ENCODE measurements around the gene GRIN3A.

Gene GRIN3A

DNA sequence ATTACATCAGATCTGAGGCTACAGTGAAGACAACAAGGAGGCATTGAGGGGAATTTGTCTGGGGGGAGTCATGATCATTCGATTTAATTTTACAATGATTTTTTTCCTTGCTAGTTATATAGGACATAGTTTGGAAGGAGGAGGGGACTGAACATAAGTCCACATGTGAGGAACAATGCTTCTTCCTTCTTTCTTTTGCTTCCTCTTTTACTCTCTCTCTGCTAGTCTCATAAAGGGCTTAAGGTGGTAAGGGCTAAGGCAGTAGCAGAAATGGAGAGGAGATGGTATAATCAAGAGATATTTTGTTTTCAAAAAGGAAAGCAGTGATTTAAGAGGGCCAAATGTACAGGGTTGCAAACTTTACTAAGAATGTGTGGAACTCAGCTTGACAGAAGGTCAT, 64.3 kb downstream of the GRIN3A start:
- H3K27ac ChIP-seq (ENCODE audit: insufficient read depth, low read depth, low read length, poor library complexity, severe bottlenecking) = no peak overlapping the region
- H3K36me3 ChIP-seq (ENCODE audit: control insufficient read depth, insufficient read depth, low read length) = no peaks in the 10 kb centered on the region
- H3K4me1 ChIP-seq (ENCODE audit: control insufficient read depth, insufficient read depth, low read length) = no peaks in the 10 kb centered on the region
- H3K27me3 ChIP-seq (ENCODE audit: control insufficient read depth, insufficient read depth, low read length, poor library complexity, severe bottlenecking) = no peaks in the 10 kb centered on the region
- 86 to 92% methylated on average over 1 of the region's 1 CpG for WGBS, 2 experiments
- H3K4me3 ChIP-seq (ENCODE audit: insufficient read depth, low read depth, low read length) = no peak overlapping the region
- H3K9me3 ChIP-seq (ENCODE audit: control insufficient read depth, low read length) = no peaks in the 10 kb centered on the region

DNA sequence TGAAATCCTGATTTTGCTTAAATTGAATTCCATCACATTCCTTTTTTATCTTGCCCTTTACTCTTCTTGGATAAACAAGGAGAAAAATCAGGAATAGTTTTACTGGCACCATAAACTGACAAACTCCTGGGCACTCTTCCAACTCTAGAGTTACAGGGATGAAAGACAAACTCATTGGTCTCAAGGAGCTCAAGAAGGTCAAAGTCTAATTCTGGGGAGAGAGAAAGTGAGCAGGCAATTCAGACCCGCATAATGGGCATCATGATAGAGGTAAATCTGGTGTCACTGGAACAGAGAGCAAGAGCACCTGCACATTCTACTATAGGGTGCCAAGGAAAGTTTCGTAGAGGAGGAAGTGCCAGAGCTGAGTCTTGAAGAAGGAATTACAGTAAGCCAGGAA, 64.8 kb downstream of the GRIN3A start:
- WGBS, 2 experiments = 75 to 83% methylated on average over 2 of the region's 2 CpGs
- H3K4me1 ChIP-seq (ENCODE audit: control insufficient read depth, insufficient read depth, low read length) = no peaks in the 10 kb centered on the region
- H3K36me3 ChIP-seq (ENCODE audit: control insufficient read depth, insufficient read depth, low read length) = no peaks in the 10 kb centered on the region
- H3K9me3 ChIP-seq (ENCODE audit: control insufficient read depth, low read length) = no peaks in the 10 kb centered on the region
- H3K27ac ChIP-seq (ENCODE audit: insufficient read depth, low read depth, low read length, poor library complexity, severe bottlenecking) = no peak overlapping the region
- H3K27me3 ChIP-seq (ENCODE audit: control insufficient read depth, insufficient read depth, low read length, poor library complexity, severe bottlenecking) = no peaks in the 10 kb centered on the region
- no peak overlapping the region for H3K4me3 ChIP-seq (ENCODE audit: insufficient read depth, low read depth, low read length)

DNA sequence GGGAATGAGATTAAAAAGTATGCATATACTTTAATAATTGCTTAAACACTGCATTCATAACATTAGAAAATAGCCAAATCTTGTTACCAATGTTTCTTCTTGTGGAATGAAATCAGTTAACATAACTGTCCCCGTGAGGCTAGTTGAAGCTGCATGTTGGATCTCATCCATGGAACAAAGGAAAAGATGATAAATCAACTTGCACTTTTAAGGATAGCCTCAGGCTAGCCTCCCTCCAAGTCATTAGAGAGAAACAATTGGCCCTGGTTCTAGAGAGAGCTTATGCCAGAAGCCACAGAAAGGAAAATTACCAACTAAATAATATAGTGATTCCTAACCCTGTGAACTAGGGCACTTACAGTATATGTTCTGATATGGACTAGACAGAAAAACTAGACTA, 66.9 kb downstream of the GRIN3A start:
- Histone ChIP-seq H3K4me3 (ENCODE audit: insufficient read depth, low read depth, low read length) (no peak overlapping the region), H3K4me1 (ENCODE audit: control insufficient read depth, insufficient read depth, low read length) (no peaks in the 10 kb centered on the region)
- 69% methylated on average over 1 of the region's 1 CpG for whole genome bisulfite sequencing, 2 experiments

DNA sequence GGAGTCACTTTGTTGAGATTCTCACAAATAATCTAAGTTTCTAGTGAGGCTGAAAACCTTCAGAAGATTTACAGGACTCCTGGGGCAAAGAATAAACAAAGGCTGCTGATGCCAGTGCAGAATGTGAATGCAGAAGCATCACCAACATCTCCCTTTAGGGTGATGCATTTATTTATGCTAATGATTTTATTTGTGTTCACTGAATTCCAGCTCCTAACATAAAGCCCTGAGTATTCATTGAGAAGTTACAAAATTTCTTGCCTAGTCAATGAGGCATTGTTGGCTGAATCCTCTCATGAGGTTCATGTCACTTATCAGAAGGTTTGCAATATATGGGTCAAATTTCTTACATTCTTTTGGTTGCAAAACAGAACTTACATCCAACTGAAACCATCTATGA, 70.0 kb downstream of the GRIN3A start:
- no peaks in the 10 kb centered on the region for H3K36me3 ChIP-seq (ENCODE audit: control insufficient read depth, insufficient read depth, low read length)
- no peaks in the 10 kb centered on the region for H3K27me3 ChIP-seq (ENCODE audit: control insufficient read depth, insufficient read depth, low read length, poor library complexity, severe bottlenecking)
- H3K27ac ChIP-seq (ENCODE audit: insufficient read depth, low read depth, low read length, poor library complexity, severe bottlenecking) = no peak overlapping the region
- no peaks in the 10 kb centered on the region for H3K9me3 ChIP-seq (ENCODE audit: control insufficient read depth, low read length)
- no peak overlapping the region for H3K4me3 ChIP-seq (ENCODE audit: insufficient read depth, low read depth, low read length)
- no peaks in the 10 kb centered on the region for H3K4me1 ChIP-seq (ENCODE audit: control insufficient read depth, insufficient read depth, low read length)

More for the DNA sequence above, 66.9 kb downstream of the GRIN3A start:
- no peaks in the 10 kb centered on the region for H3K36me3 ChIP-seq (ENCODE audit: control insufficient read depth, insufficient read depth, low read length)
- no peak overlapping the region for H3K27ac ChIP-seq (ENCODE audit: insufficient read depth, low read depth, low read length, poor library complexity, severe bottlenecking)
- H3K27me3 ChIP-seq (ENCODE audit: control insufficient read depth, insufficient read depth, low read length, poor library complexity, severe bottlenecking) = no peaks in the 10 kb centered on the region
- no peaks in the 10 kb centered on the region for H3K9me3 ChIP-seq (ENCODE audit: control insufficient read depth, low read length)

DNA sequence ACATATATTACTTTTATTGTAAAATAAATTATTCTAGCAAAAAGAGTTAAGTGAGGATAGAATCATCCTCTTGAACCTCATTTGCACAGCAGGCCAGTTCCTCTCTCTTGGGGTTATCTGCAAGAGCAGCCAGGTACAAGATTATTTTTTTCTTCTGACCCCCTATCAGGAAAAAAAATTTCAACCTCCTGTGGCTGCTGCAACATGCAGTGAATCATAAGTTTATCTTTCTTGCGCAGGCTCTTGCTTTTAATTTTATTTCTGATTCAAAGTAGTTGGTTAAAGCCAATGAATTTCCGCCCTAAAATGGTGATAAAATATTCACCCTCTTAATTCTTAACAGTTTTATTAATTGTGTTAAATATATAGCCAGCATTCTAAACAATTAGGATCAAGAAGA, 74.0 kb downstream of the GRIN3A start:
- WGBS, 2 experiments = 73 to 80% methylated on average over 1 of the region's 2 CpGs
- H3K4me3 ChIP-seq (ENCODE audit: insufficient read depth, low read depth, low read length) = no peak overlapping the region

DNA sequence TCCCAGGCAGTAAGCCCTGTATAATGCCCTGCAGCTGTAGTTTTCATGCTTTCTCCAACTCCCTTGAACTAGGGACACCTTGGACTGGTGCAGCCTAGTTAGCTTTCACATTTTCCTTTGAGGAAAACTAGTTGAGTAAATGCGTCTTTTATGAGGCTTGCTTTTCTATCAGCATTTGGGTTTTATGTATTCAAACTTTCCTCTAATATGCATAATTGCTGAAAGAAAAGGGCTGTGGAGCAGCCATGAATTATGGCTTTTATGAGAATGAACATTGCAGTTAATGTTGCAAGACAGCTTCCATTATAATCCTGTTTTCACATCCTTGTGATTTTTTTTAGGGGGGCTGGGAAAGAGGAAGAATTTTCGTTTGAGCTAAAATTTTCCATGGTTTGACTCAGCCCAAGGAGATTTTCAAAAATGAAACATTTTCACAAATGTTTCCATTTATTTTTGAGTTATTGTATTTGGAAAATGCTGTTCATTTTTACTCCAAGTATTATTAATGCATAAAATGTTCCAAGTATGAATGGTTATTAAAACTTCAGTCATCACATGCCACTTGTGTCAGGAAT, 85.8 kb downstream of the GRIN3A start:
- H3K4me1 ChIP-seq (ENCODE audit: control insufficient read depth, insufficient read depth, low read length) = no peaks in the 10 kb centered on the region
- H3K36me3 ChIP-seq (ENCODE audit: control insufficient read depth, insufficient read depth, low read length) = no peaks in the 10 kb centered on the region
- WGBS, 2 experiments = 80 to 86% methylated on average over 1 to 2 of the region's 2 CpGs
- no peaks in the 10 kb centered on the region for H3K27me3 ChIP-seq (ENCODE audit: control insufficient read depth, insufficient read depth, low read length, poor library complexity, severe bottlenecking)
- no peak overlapping the region for H3K27ac ChIP-seq (ENCODE audit: insufficient read depth, low read depth, low read length, poor library complexity, severe bottlenecking)
- no peak overlapping the region for H3K4me3 ChIP-seq (ENCODE audit: insufficient read depth, low read depth, low read length)
- no peaks in the 10 kb centered on the region for H3K9me3 ChIP-seq (ENCODE audit: control insufficient read depth, low read length)

More for the DNA sequence above, 74.0 kb downstream of the GRIN3A start:
- no peak overlapping the region for H3K27ac ChIP-seq (ENCODE audit: insufficient read depth, low read depth, low read length, poor library complexity, severe bottlenecking)
- H3K36me3 ChIP-seq (ENCODE audit: control insufficient read depth, insufficient read depth, low read length) = no peaks in the 10 kb centered on the region
- no peaks in the 10 kb centered on the region for H3K4me1 ChIP-seq (ENCODE audit: control insufficient read depth, insufficient read depth, low read length)
- no peaks in the 10 kb centered on the region for H3K27me3 ChIP-seq (ENCODE audit: control insufficient read depth, insufficient read depth, low read length, poor library complexity, severe bottlenecking)
- H3K9me3 ChIP-seq (ENCODE audit: control insufficient read depth, low read length) = no peaks in the 10 kb centered on the region

DNA sequence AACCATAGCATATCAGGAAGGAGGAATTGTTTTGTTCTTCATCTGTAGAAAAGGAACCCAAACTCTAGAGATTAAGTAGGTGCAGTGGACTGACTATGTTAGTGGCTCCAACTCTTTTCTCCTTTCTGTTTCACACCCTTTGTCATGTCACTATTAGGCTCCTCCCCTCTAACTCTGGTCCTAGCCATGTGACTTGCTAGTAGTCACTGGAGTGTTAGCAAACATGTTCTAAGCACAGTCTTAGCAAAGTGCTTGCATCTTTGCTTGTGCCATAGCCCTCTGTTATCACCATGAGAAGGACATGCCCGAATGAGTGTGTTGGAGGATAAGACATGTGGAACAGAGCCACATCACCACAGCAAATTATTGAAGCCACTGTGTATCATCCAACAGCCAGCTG, 88.3 kb downstream of the GRIN3A start:
- WGBS, 2 experiments = 76% methylated on average over 1 of the region's 1 CpG; no CpG with 5 or more reads in 1 of the 2 experiments
- no peaks in the 10 kb centered on the region for H3K4me1 ChIP-seq (ENCODE audit: control insufficient read depth, insufficient read depth, low read length)
- H3K9me3 ChIP-seq (ENCODE audit: control insufficient read depth, low read length) = no peaks in the 10 kb centered on the region
- H3K4me3 ChIP-seq (ENCODE audit: insufficient read depth, low read depth, low read length) = no peak overlapping the region
- H3K27ac ChIP-seq (ENCODE audit: insufficient read depth, low read depth, low read length, poor library complexity, severe bottlenecking) = no peak overlapping the region
- no peaks in the 10 kb centered on the region for H3K27me3 ChIP-seq (ENCODE audit: control insufficient read depth, insufficient read depth, low read length, poor library complexity, severe bottlenecking)
- no peaks in the 10 kb centered on the region for H3K36me3 ChIP-seq (ENCODE audit: control insufficient read depth, insufficient read depth, low read length)

DNA sequence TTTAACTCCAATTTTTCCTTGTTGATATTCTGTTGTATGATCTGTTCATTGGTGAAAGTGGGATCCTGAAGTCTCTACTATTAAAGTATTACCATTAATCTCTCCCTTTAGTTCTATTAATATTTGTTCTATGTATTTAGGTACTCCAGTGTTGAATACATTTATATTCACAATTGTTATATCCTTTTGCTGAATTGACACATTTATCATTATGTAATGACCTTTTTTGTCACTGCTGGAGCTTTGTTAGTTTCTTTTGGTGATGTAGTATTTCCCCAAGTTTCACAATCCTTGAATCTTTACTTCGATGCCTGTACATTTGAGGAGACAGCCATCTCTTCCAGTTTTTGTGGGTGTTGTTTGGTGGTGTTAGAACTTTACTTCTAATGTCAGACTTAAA, 90.0 kb downstream of the GRIN3A start:
- no peaks in the 10 kb centered on the region for H3K4me1 ChIP-seq (ENCODE audit: control insufficient read depth, insufficient read depth, low read length)
- no peaks in the 10 kb centered on the region for H3K9me3 ChIP-seq (ENCODE audit: control insufficient read depth, low read length)
- 64% methylated on average over 1 of the region's 1 CpG; no CpG with 5 or more reads in 1 of the 2 experiments for WGBS, 2 experiments
- H3K4me3 ChIP-seq (ENCODE audit: insufficient read depth, low read depth, low read length) = no peak overlapping the region
- no peaks in the 10 kb centered on the region for H3K27me3 ChIP-seq (ENCODE audit: control insufficient read depth, insufficient read depth, low read length, poor library complexity, severe bottlenecking)
- H3K36me3 ChIP-seq (ENCODE audit: control insufficient read depth, insufficient read depth, low read length) = no peaks in the 10 kb centered on the region
- no peak overlapping the region for H3K27ac ChIP-seq (ENCODE audit: insufficient read depth, low read depth, low read length, poor library complexity, severe bottlenecking)

DNA sequence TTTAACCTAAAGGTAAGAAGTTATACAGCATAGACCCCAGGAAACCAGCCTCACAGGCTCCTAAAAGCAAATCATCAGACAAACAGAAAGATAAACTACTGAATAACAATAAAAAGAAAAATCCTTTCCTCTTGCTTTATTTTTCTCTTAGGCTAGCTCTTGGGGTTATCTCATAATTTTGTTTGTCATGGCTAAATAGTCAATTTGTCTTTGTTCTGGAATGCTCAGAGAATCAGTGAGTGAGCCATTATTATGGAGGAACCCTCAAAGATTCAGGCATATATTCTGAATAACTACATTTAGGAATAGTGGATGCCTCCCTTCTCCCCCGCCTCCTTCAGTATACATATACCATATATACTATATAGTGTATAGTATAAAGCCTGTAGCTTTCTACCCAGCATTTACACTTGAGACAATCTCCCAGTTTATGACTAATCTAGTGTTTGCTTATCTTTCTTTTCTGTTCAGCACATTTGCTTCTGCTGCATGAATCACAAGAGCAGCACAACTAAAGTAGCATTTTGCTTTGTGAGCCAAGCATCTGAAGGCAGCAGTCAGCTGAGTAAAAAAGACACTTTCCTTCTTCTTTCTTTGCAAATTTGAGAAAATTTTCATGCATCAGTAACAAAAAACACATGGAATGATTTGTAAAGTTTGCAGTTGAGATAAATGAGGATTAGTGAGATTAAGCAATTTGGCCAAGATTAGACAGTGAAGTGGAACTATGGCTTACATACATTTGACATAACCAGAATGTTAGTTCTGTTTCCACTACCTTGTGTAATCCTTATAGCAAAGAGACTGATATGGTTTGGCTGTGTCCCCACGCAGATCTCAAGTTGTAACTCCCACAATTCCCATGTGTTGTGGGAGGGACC, 98.4 kb downstream of the GRIN3A start:
- WGBS, 2 experiments = 50 to 79% methylated on average over 1 of the region's 2 CpGs
- no peaks in the 10 kb centered on the region for H3K36me3 ChIP-seq (ENCODE audit: control insufficient read depth, insufficient read depth, low read length)
- H3K9me3 ChIP-seq (ENCODE audit: control insufficient read depth, low read length) = no peaks in the 10 kb centered on the region
- no peak overlapping the region for H3K4me3 ChIP-seq (ENCODE audit: insufficient read depth, low read depth, low read length)
- H3K27me3 ChIP-seq (ENCODE audit: control insufficient read depth, insufficient read depth, low read length, poor library complexity, severe bottlenecking) = no peaks in the 10 kb centered on the region
- H3K27ac ChIP-seq (ENCODE audit: insufficient read depth, low read depth, low read length, poor library complexity, severe bottlenecking) = no peak overlapping the region
- no peaks in the 10 kb centered on the region for H3K4me1 ChIP-seq (ENCODE audit: control insufficient read depth, insufficient read depth, low read length)

DNA sequence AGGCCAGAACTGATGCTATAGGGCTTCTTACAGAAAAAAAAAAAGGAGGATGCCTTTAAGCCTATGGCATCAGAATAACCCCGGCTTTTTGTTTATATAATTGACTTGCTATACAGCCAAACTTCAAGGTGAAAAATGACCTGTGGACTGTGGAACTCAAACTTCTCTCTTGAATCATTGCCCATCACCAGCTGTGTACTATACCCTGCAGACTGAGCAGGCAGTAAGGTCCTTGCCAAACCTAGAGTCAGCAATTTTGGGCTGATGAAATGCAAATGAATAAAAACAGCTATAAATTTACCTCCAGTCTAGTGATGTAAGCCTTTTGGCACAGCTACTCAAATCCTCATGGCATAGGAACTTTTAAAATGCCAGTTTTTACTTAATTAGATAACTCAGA, 99.1 kb downstream of the GRIN3A start:
- no peaks in the 10 kb centered on the region for H3K27me3 ChIP-seq (ENCODE audit: control insufficient read depth, insufficient read depth, low read length, poor library complexity, severe bottlenecking)
- WGBS, 2 experiments = 89 to 90% methylated on average over 1 of the region's 1 CpG
- H3K36me3 ChIP-seq (ENCODE audit: control insufficient read depth, insufficient read depth, low read length) = no peaks in the 10 kb centered on the region
- H3K4me3 ChIP-seq (ENCODE audit: insufficient read depth, low read depth, low read length) = no peak overlapping the region
- H3K27ac ChIP-seq (ENCODE audit: insufficient read depth, low read depth, low read length, poor library complexity, severe bottlenecking) = no peak overlapping the region
- H3K9me3 ChIP-seq (ENCODE audit: control insufficient read depth, low read length) = no peaks in the 10 kb centered on the region
- H3K4me1 ChIP-seq (ENCODE audit: control insufficient read depth, insufficient read depth, low read length) = no peaks in the 10 kb centered on the region
